Mesenchymal stem cell (in vitro differentiated cells and primary cell): ENCODE data around the gene UNC80.

Experiments
- DNase-seq: peaks from one replicate; pipeline ENCODE4 v3.0.0-alpha.2; 2013
- H2AFZ ChIP-seq: one replicate; pipeline ENCODE4 v1.6.1; 2013; ENCODE audit warnings: low read depth, mild to moderate bottlenecking, control low read depth, inconsistent platforms, low read length, moderate library complexity
- H2AK5ac ChIP-seq: 2 replicates; pipeline ENCODE4 v1.6.1; 2013; ENCODE audit warnings: low read length, moderate library complexity, mild to moderate bottlenecking, inconsistent platforms; ENCODE audit not compliant: severe bottlenecking
- H2BK120ac ChIP-seq: one replicate; pipeline ENCODE4 v1.6.1; 2013; ENCODE audit warnings: low read depth, mild to moderate bottlenecking, inconsistent platforms, low read length, moderate library complexity
- H2BK12ac ChIP-seq, 2 experiments: one replicate each; pipeline ENCODE4 v1.6.1; 2013; ENCODE audit warnings: inconsistent platforms in 2 of 2, low read length in 2 of 2, mild to moderate bottlenecking in 2 of 2, moderate library complexity in 2 of 2, control low read depth in 1 of 2
- H2BK15ac ChIP-seq: one replicate; pipeline ENCODE4 v1.6.1; 2013; ENCODE audit warnings: mild to moderate bottlenecking, low read depth, inconsistent platforms; ENCODE audit not compliant: poor library complexity, severe bottlenecking
- H2BK5ac ChIP-seq: 2 replicates; pipeline ENCODE4 v1.6.1; 2013; ENCODE audit warnings: low read depth, mild to moderate bottlenecking, low read length, control low read depth, inconsistent platforms; ENCODE audit not compliant: poor library complexity, severe bottlenecking
- H3K14ac ChIP-seq, 2 experiments: one replicate each; pipeline ENCODE4 v1.6.1; 2013; ENCODE audit warnings: inconsistent platforms in 2 of 2, low read length in 2 of 2, control low read depth in 1 of 2, mild to moderate bottlenecking in 1 of 2, moderate library complexity in 1 of 2
- H3K18ac ChIP-seq, 2 experiments: one replicate each; pipeline ENCODE4 v1.6.1; 2013; ENCODE audit warnings: inconsistent platforms in 2 of 2, low read length in 2 of 2, control low read depth in 1 of 2, low read depth in 1 of 2, mild to moderate bottlenecking in 1 of 2
- H3K23ac ChIP-seq, 2 experiments: one replicate each; pipeline ENCODE4 v1.6.1; 2013; ENCODE audit warnings: inconsistent platforms in 2 of 2, low read length in 2 of 2, mild to moderate bottlenecking in 2 of 2, moderate library complexity in 2 of 2, control low read depth in 1 of 2
- H3K27ac ChIP-seq: 2 replicates; pipeline ENCODE4 v1.5.1; 2013; ENCODE audit warnings: mild to moderate bottlenecking, moderate library complexity, low read length, control low read depth, inconsistent platforms; ENCODE audit not compliant: poor library complexity, severe bottlenecking
- H3K27me3 ChIP-seq, 2 experiments: 2 replicates each; pipeline versions ENCODE4 v1.6.1 to v1.7.0; 2013; ENCODE audit warnings: low read length in 2 of 2, mild to moderate bottlenecking in 2 of 2, moderate library complexity in 2 of 2, control low read depth in 1 of 2, inconsistent platforms in 1 of 2; ENCODE audit not compliant: control insufficient read depth in 1 of 2, insufficient read depth in 1 of 2
- H3K36me3 ChIP-seq, 2 experiments: 2 replicates each; pipeline versions ENCODE4 v1.6.1 to v1.7.0; 2013; ENCODE audit warnings: low read length in 2 of 2, control low read depth in 1 of 2, inconsistent platforms in 1 of 2, low read depth in 1 of 2, mild to moderate bottlenecking in 1 of 2; ENCODE audit not compliant: insufficient read depth in 2 of 2, control insufficient read depth in 1 of 2
- H3K4ac ChIP-seq, 2 experiments: one replicate each; pipeline ENCODE4 v1.6.1; 2013; ENCODE audit warnings: inconsistent platforms in 2 of 2, low read length in 2 of 2, mild to moderate bottlenecking in 2 of 2, moderate library complexity in 2 of 2, control low read depth in 1 of 2, low read depth in 1 of 2
- H3K4me1 ChIP-seq: 2 replicates; pipeline ENCODE4 v1.6.1; 2013; ENCODE audit warnings: low read depth, low read length, control low read depth; ENCODE audit not compliant: control insufficient read depth, insufficient read depth
- H3K4me2 ChIP-seq: 2 replicates; pipeline ENCODE4 v1.6.1; 2013; ENCODE audit warnings: low read length, mild to moderate bottlenecking, inconsistent platforms; ENCODE audit not compliant: poor library complexity, severe bottlenecking
- H3K4me3 ChIP-seq, 2 experiments: 2 replicates each; pipeline versions ENCODE4 v1.5.1 to v1.7.0; 2013; ENCODE audit warnings: low read length in 2 of 2, mild to moderate bottlenecking in 2 of 2, control low read depth in 1 of 2, low read depth in 1 of 2; ENCODE audit not compliant: insufficient read depth in 1 of 2
- H3K79me1 ChIP-seq: replicated peaks from 2 replicates; pipeline ENCODE4 v1.6.1; 2013; ENCODE audit warnings: mild to moderate bottlenecking, control low read depth, low read length, inconsistent platforms; ENCODE audit not compliant: poor library complexity, severe bottlenecking
- H3K9ac ChIP-seq: 2 replicates; pipeline ENCODE4 v1.7.0; 2013; ENCODE audit warnings: mild to moderate bottlenecking, low read length, moderate library complexity
- H3K9me3 ChIP-seq: 2 replicates; pipeline ENCODE4 v1.7.0; 2013; ENCODE audit warnings: mild to moderate bottlenecking, low read length; ENCODE audit not compliant: control insufficient read depth
- H4K8ac ChIP-seq: one replicate; pipeline ENCODE4 v1.6.1; 2013; ENCODE audit warnings: inconsistent platforms, mild to moderate bottlenecking, low read length, moderate library complexity
- H4K91ac ChIP-seq: one replicate; pipeline ENCODE4 v1.6.1; 2013; ENCODE audit warnings: mild to moderate bottlenecking, low read length, inconsistent platforms
- WGBS: methylation state at CpG from one replicate; pipeline ENCODE4 v1.1.7; 2013; ENCODE audit warnings: mixed read lengths; 5-methylcytosine and 5-hydroxymethylcytosine counted together

Gene UNC80

DNA sequence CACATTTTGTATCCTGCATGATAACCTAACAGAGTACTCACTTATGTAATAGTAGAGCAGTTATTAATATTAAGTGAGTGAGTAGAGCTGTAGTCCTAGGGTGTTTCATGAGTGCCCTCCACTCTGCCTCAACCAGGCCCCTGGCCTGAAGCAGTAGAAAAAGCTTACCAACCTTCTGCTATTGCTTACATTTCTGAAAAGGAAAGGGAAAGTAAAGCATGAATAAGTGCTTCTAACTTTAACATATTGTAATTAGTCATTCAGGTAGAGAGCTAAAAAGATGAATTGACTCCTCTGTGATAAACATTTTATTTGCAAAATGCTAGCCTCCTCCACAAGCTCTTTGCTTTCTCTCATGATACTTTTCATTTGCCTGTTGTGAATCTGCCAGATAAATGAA is 136.1 kb downstream of the UNC80 start:
- Histone ChIP-seq H2AFZ (no peak overlapping the region), H3K27ac (no peak overlapping the region), H2BK120ac (no peak overlapping the region), H2BK12ac (no peak overlapping the region), H4K91ac (no peak overlapping the region), H3K36me3 (no peaks in the 10 kb centered on the region), H4K8ac (no peak overlapping the region), H3K27me3 (no peaks in the 10 kb centered on the region), H3K79me1 (no peaks in the 10 kb centered on the region), H3K18ac (no peak overlapping the region), H3K4me1 (no peaks in the 10 kb centered on the region), H3K4me3 (no peak overlapping the region), H2BK5ac (no peak overlapping the region), H2BK15ac (no peak overlapping the region), H3K9me3 (no peaks in the 10 kb centered on the region), H3K9ac (no peak overlapping the region), H3K14ac (no peak overlapping the region), H2AK5ac (no peak overlapping the region), H3K23ac (no peak overlapping the region), H3K4ac (no peak overlapping the region), H3K4me2 (no peak overlapping the region)
- no peak for DNase-seq

DNA sequence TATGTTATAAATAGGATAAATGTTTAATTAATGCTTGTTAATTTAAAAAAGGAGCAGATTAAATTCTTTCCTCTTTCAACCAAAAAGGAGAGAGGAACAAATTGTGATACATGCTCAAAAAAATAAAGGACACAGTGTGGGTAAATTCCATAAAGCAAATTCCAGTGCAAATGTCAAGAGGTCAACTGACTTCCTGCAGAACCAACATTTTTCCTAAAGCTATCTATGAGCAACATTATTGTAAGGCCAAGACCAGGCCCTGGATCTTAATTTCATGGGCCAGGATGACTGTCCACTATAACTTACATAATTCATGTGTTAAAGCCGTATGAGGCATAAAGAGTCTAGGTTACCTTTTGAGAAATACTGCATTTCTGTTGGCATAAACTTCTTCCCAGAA is 136.9 kb downstream of the UNC80 start:
- WGBS = 75% methylated on average over 1 of the region's 1 CpG

DNA sequence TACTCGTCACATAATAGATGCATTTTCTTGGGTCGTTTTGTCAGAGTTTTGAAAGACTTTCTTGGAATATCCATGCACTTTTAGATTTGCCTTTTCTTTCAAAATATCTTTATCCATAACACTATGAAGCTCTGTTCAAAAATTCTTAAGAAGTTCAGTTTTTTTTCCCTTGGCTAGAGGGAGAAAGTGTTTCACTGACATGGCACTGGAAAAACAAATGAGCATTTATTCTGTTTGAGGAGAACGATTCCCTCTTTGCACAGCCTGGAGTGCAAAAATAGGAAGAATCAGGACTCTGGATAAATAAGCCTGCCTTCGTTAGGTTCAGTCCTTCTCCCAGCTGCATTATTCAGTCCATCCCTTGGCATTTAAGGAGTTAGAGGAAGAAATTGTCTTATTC is 139.9 kb downstream of the UNC80 start:
- H3K4me3 ChIP-seq = no peak overlapping the region
- no peak overlapping the region for H3K14ac ChIP-seq
- H2AFZ ChIP-seq = no peak overlapping the region
- H3K27ac ChIP-seq = no peak overlapping the region
- no peaks in the 10 kb centered on the region for H3K36me3 ChIP-seq
- H3K9me3 ChIP-seq = no peaks in the 10 kb centered on the region
- H3K4me1 ChIP-seq = no peaks in the 10 kb centered on the region
- DNase-seq = no peak
- no peak overlapping the region for H3K4me2 ChIP-seq
- no peak overlapping the region for H2BK15ac ChIP-seq
- H2BK5ac ChIP-seq = no peak overlapping the region
- H4K8ac ChIP-seq = no peak overlapping the region
- no peak overlapping the region for H2BK12ac ChIP-seq
- no peak overlapping the region for H3K9ac ChIP-seq
- H3K18ac ChIP-seq = no peak overlapping the region
- H3K27me3 ChIP-seq = no peaks in the 10 kb centered on the region
- H2AK5ac ChIP-seq = no peak overlapping the region
- no peak overlapping the region for H2BK120ac ChIP-seq
- no peaks in the 10 kb centered on the region for H3K79me1 ChIP-seq
- no peak overlapping the region for H3K23ac ChIP-seq
- H4K91ac ChIP-seq = no peak overlapping the region
- no peak overlapping the region for H3K4ac ChIP-seq
- WGBS = 80% methylated on average over 4 of the region's 4 CpGs

More for the DNA sequence above, 136.9 kb downstream of the UNC80 start:
- H3K18ac ChIP-seq = no peak overlapping the region
- H4K8ac ChIP-seq = no peak overlapping the region
- H3K79me1 ChIP-seq = no peaks in the 10 kb centered on the region
- H4K91ac ChIP-seq = no peak overlapping the region
- no peak overlapping the region for H3K9ac ChIP-seq
- H2BK15ac ChIP-seq = no peak overlapping the region
- no peak overlapping the region for H3K23ac ChIP-seq
- no peaks in the 10 kb centered on the region for H3K36me3 ChIP-seq
- no peak overlapping the region for H3K4ac ChIP-seq
- H3K27me3 ChIP-seq = no peaks in the 10 kb centered on the region
- no peak overlapping the region for H2AK5ac ChIP-seq
- H3K14ac ChIP-seq = no peak overlapping the region
- H2BK5ac ChIP-seq = no peak overlapping the region
- no peak overlapping the region for H2AFZ ChIP-seq
- H3K4me2 ChIP-seq = no peak overlapping the region
- H2BK12ac ChIP-seq = no peak overlapping the region
- H2BK120ac ChIP-seq = no peak overlapping the region
- no peak for DNase-seq
- H3K9me3 ChIP-seq = no peaks in the 10 kb centered on the region
- no peak overlapping the region for H3K27ac ChIP-seq
- H3K4me1 ChIP-seq = no peaks in the 10 kb centered on the region
- no peak overlapping the region for H3K4me3 ChIP-seq

DNA sequence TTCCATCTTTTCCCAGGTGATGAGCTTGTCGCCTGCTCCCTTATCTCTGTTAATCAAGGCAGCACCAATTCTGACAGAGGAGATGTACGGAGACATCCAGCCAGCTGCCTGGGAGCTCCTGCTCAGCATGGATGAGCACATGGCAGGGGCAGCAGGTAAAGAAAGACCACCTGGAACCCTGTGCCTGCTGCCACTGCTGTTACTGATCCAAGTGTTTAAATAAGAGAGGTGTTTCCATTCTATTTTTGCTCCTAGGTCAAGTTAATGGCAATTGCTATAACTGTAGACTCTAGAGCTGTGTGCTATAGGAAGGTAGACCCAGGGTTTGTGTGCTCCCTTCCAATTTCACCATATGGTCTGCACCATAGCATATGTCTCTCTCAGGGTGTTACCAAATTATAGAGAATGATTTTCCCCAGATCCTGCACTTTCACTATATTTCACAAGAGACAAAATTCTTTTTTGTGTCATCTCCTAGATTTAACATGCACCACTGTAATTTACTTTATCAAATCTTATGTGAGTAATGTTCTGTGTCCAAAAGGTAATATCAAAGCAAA is 142.2 kb downstream of the UNC80 start:
- no peak overlapping the region for H3K14ac ChIP-seq
- WGBS = 85% methylated on average over 2 of the region's 2 CpGs
- no peak for DNase-seq
- no peaks in the 10 kb centered on the region for H3K36me3 ChIP-seq
- no peak overlapping the region for H2AK5ac ChIP-seq
- no peak overlapping the region for H3K4me3 ChIP-seq
- no peak overlapping the region for H2BK120ac ChIP-seq
- H3K4me1 ChIP-seq = no peaks in the 10 kb centered on the region
- no peak overlapping the region for H3K23ac ChIP-seq
- H3K9me3 ChIP-seq = no peaks in the 10 kb centered on the region
- H4K91ac ChIP-seq = no peak overlapping the region
- H2BK12ac ChIP-seq = no peak overlapping the region
- no peak overlapping the region for H3K27ac ChIP-seq
- H2BK5ac ChIP-seq = no peak overlapping the region
- no peaks in the 10 kb centered on the region for H3K79me1 ChIP-seq
- H4K8ac ChIP-seq = no peak overlapping the region
- no peak overlapping the region for H3K9ac ChIP-seq
- no peak overlapping the region for H3K4me2 ChIP-seq
- H2AFZ ChIP-seq = no peak overlapping the region
- H2BK15ac ChIP-seq = no peak overlapping the region
- no peak overlapping the region for H3K4ac ChIP-seq
- no peak overlapping the region for H3K18ac ChIP-seq
- no peaks in the 10 kb centered on the region for H3K27me3 ChIP-seq
